Stimulated activated naive CD8-positive, alpha-beta T cell treated with anti-CD3 and anti-CD28 coated beads, Interleukin-15, amount 100 ng/mL, for 72 hours (primary cell): Measurements from ENCODE around the gene GRAMD4.
"Not testable (repeated sequence)": the region's sequence is repeated elsewhere in the genome, so short reads cannot be mapped to it uniquely, and the experiment has no call there.

Experiments used
- ATAC-seq: fragments of 150-1000 bp; cut with Tn5 transposase; 2 replicates; pipeline ENCODE4 v1.10.0; 2021; ENCODE audit warnings: mild to moderate bottlenecking, moderate library complexity
- DNase-seq, 2 donors: peaks; one replicate each; pipeline ENCODE4 v3.0.0; 2021 to 2022
- H3K27ac Mint-ChIP-seq, 2 donors: one replicate each; pipeline ENCODE4 v1.8.0; 2022; ENCODE audit warnings: mild to moderate bottlenecking in 2 of 2, mixed read lengths in 2 of 2, moderate library complexity in 2 of 2
- H3K27me3 Mint-ChIP-seq: one replicate; pipeline ENCODE4 v1.8.0; 2022; ENCODE audit warnings: mixed read lengths
- H3K4me1 Mint-ChIP-seq: one replicate; pipeline ENCODE4 v1.8.0; 2022; ENCODE audit warnings: mild to moderate bottlenecking, mixed read lengths
- H3K4me3 Mint-ChIP-seq, 2 donors: one replicate each; pipeline ENCODE4 v1.8.0; 2022; ENCODE audit warnings: mild to moderate bottlenecking in 2 of 2, mixed read lengths in 2 of 2, moderate library complexity in 1 of 2
- H3K9me3 Mint-ChIP-seq, 2 donors: one replicate each; pipeline ENCODE4 v1.8.0; 2022; ENCODE audit warnings: mixed read lengths in 2 of 2

Gene GRAMD4

DNA sequence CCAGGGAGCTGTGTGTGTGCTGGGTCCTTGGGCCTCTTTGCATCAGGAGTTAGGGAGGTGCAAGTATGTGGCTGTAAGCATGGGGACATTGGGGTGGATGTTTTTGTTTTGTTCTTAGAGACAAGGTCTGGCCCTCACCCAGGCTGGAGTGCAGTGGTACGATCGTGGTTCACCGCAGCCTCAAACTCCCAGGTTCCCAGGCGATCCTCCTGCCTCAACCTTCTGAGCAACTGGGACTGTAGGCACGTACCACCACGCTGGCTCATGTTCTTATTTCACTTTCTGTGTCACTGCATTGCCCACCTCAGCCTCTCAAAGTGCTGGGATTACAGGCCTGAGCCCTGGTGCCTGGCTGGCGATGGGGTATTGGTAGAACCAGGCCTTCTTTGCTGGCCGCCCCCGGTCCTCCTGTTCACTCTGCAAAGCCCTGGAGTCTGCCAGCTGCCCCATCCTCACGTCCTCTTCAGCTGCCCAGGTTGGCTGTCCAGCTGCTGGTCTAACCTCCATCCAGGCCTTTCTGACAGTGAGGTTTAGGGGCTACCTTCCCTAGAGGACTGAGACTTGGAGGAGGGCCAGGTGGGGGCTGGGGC lies 851 bp upstream of the GRAMD4 start:
- ATAC-seq (no peak), DNase-seq (no peak)
- no peak overlapping the region for H3K4me3 Mint-ChIP-seq
- peaks cover 4% of the 10 kb centered on the region for H3K4me1 Mint-ChIP-seq
- H3K9me3 Mint-ChIP-seq = no peaks in the 10 kb centered on the region
- no peaks in the 10 kb centered on the region for H3K27me3 Mint-ChIP-seq
- peak overlapping the region in 1 of 2 donors; percentile 19 for H3K27ac Mint-ChIP-seq

GRCh38 chr22:46620588-46621242 lies 529 bp downstream of the GRAMD4 start:
- DNase-seq (no peak), ATAC-seq (peak; percentile 55)
- Mint-ChIP-seq H3K4me3 (no peak overlapping the region), H3K9me3 (no peaks in the 10 kb centered on the region), H3K27ac (no peak overlapping the region), H3K27me3 (no peaks in the 10 kb centered on the region), H3K4me1 (no peaks in the 10 kb centered on the region)

GRCh38 chr22:46621243-46621930 lies 1.2 kb downstream of the GRAMD4 start:
- not testable (repeated sequence) for H3K4me3 Mint-ChIP-seq, DNase-seq, H3K4me1 Mint-ChIP-seq, H3K27ac Mint-ChIP-seq, H3K9me3 Mint-ChIP-seq, H3K27me3 Mint-ChIP-seq
- peak; percentile 58 for ATAC-seq

- H3K9me3 Mint-ChIP-seq = no peaks in the 10 kb centered on the region
- H3K4me1 Mint-ChIP-seq = no peaks in the 10 kb centered on the region
- no peak for ATAC-seq
- H3K27me3 Mint-ChIP-seq = no peaks in the 10 kb centered on the region
- DNase-seq = no peak
- no peak overlapping the region for H3K4me3 Mint-ChIP-seq
- peak overlapping the region in 1 of 2 donors; percentile 12 for H3K27ac Mint-ChIP-seq
These were observed 1.9 kb downstream of the GRAMD4 start for GRCh38 chr22:46622081-46622521.

DNA sequence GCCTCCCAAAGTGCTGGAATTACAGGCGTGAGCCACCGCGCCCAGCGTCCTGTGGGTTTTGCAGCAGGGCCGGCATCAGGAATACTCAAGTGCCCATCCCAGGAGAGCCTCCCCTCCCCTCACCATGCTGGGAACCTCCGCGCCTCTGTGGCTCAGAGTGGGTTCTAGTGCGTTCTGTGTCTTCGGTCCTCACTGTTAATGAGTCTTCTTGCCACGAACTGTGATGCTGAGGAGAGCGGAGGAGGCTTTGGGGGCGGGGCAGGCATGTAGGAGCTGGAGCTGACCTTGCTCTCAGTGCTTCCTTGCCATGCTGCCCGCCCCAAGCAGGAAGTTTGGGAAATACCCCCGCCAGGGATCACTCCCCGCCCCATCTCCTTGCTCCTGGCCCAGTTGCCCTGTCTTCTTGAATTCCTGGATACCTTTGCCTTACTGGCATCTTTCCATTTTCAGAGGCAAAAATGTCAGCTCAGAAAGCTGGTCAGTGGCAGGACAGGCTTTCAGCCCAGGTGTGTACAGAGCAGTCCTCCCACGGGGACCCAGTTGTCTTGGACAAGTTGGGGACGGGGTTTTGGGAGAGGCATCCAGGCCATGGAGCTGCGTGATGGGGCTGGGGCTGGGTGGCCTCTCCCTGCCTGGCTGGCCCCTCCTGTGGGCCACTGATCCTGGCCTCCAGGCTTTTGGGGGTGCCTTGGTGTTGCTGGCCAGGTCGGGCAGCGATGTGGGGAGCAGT lies 5.1 kb downstream of the GRAMD4 start:
- DNase-seq (no peak), ATAC-seq (no peak)
- Mint-ChIP-seq H3K4me3 (no peak overlapping the region), H3K9me3 (no peaks in the 10 kb centered on the region), H3K4me1 (no peaks in the 10 kb centered on the region), H3K27me3 (no peaks in the 10 kb centered on the region), H3K27ac (peak overlapping the region in 1 of 2 donors; percentile 63)

GRCh38 chr22:46625843-46626349 lies 5.7 kb downstream of the GRAMD4 start:
- H3K27ac Mint-ChIP-seq = no peak overlapping the region
- DNase-seq (no peak), ATAC-seq (no peak)
- H3K4me1 Mint-ChIP-seq = no peaks in the 10 kb centered on the region
- no peaks in the 10 kb centered on the region for H3K27me3 Mint-ChIP-seq
- H3K9me3 Mint-ChIP-seq = no peaks in the 10 kb centered on the region
- H3K4me3 Mint-ChIP-seq = no peak overlapping the region

DNA sequence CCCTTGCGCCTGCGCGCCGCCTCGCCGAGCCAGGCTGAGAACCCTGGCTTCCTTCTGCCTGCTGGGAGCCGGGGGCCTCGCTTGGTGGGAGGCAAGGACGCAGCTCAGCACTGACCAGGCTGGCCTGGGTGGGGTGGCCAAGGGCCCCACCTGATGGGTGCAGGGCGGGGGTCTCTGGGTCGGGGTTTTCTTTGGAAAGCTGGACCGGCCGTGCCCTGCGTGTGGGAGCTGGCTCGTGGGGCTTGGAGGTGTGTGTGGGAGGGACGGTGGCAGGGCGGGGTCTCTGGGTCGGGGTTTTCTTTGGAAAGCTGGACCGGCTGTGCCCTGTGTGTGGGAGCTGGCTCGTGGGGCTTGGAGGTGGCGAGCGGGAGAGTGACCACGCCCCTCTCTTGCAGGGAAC lies 6.2 kb downstream of the GRAMD4 start:
- DNase-seq (no peak), ATAC-seq (peak; percentile 27)
- Mint-ChIP-seq H3K27me3 (no peaks in the 10 kb centered on the region), H3K4me1 (no peaks in the 10 kb centered on the region), H3K9me3 (no peaks in the 10 kb centered on the region), H3K4me3 (no peak overlapping the region), H3K27ac (no peak overlapping the region)

DNA sequence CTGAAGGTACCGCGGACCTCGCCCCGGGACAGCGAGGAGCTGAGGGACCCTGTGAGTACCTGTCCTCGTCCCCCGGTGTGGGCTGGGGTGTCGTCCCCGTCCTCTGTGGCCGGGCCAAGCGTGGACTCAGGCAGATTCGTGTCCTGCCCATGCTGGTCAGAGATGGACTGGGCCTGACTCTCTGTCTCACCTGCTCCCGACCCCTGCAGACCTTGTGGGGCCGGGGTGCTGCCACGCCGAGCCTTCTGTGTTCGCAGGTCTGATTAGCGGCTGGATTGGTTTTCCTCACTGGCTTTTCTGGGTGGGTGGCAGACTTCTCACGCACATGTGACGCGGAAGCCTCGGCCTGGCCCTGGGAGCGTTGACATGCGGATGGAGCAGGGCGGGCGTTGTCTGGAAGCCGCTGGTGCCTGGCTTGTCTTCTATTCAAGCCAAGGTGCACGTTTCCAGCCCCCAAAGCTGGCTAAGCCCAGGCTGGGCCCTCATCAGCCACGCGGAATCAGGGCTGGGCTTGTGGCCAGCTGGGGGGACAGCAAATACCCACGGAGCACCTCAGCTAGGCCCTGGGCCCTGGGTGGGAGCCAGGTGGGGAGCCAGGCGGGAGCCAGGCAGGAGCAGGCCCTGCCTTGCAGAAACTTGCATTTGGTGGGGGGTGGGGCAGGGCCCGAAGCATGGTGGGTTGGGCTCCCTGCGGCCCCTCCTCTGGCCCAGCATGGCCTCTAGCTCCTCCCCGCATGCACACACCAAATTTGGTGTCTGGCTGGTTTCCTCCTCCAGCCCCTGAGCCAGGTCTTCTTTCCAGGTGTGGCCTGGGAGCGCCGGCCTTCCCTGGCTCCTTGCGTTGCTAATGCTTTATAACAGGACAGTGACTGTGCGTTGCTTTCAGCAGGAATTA lies 7.0 kb downstream of the GRAMD4 start:
- Mint-ChIP-seq H3K27me3 (no peaks in the 10 kb centered on the region), H3K4me1 (no peaks in the 10 kb centered on the region), H3K27ac (peak overlapping the region in 1 of 2 donors; percentile 54), H3K9me3 (no peaks in the 10 kb centered on the region), H3K4me3 (no peak overlapping the region)
- DNase-seq (no peak), ATAC-seq (no peak)

DNA sequence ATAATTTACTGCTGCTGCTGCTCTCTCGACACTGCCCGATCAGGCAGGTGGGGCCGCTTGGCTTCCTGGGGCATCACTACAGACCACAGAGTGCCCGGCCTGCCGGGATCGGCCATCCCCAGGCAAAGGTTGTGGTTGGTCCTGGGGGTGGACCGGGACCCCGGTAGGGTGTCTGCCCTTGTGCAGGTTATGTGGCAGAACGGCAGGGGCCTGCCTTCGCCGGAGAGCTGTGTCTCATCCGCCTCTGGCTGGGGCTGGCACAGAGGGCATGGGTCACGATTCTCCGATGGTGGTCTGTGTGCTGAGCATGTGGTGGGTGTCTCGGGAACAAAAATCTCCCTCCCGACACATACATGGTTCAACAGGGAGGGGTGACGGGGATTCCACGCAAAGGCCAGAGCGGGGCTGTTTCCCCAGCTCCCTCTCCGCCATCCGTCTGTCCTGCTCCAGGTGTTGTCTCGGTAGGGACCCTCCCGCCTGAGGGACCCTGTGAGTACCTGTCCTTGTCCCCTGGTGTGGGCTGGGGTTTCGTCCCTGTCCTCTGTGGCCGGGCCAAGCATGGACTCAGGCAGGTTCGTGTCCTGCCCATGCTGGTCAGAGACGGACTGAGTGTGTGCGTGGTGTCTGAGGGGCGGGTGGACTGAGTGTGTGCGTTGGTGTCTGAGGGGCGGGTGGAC lies 7.8 kb downstream of the GRAMD4 start:
- Mint-ChIP-seq H3K4me1 (no peaks in the 10 kb centered on the region), H3K9me3 (no peaks in the 10 kb centered on the region), H3K27me3 (no peaks in the 10 kb centered on the region), H3K27ac (no peak overlapping the region), H3K4me3 (no peak overlapping the region)
- DNase-seq (no peak), ATAC-seq (no peak)

- no peak overlapping the region for H3K4me3 Mint-ChIP-seq
- H3K27me3 Mint-ChIP-seq = no peaks in the 10 kb centered on the region
- DNase-seq = no peak
- peak overlapping the region; percentile 66 to 86 for H3K27ac Mint-ChIP-seq
- no peaks in the 10 kb centered on the region for H3K4me1 Mint-ChIP-seq
- ATAC-seq = no peak
- no peaks in the 10 kb centered on the region for H3K9me3 Mint-ChIP-seq
These were observed 8.6 kb downstream of the GRAMD4 start for GRCh38 chr22:46628756-46629155.

- no peak for DNase-seq
- H3K27me3 Mint-ChIP-seq = no peaks in the 10 kb centered on the region
- H3K4me1 Mint-ChIP-seq = no peaks in the 10 kb centered on the region
- no peak overlapping the region for H3K27ac Mint-ChIP-seq
- H3K9me3 Mint-ChIP-seq = no peaks in the 10 kb centered on the region
- ATAC-seq = no peak
- no peak overlapping the region for H3K4me3 Mint-ChIP-seq
These were observed 9.1 kb downstream of the GRAMD4 start for GRCh38 chr22:46629291-46629690.

DNA sequence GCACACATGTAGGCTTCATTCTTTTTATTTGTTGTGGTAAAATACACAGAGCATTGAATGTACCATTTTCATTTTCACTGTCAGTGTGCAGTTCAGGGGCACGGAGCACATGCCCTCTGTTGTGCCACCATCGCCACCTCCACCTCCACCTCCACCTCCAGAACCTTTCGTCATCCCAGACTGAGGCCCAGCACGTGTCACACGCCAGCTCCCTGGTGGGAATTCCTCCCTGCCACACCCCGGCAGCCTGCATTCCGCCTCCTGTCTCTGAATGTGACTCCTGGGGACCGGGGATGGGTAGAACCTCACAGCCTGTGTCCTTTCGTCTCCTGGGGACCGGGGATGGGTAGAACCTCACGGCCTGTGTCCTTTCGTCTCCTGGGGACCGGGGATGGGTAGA lies 10.9 kb downstream of the GRAMD4 start:
- DNase-seq (no peak), ATAC-seq (no peak)
- Mint-ChIP-seq H3K4me1 (no peaks in the 10 kb centered on the region), H3K4me3 (no peak overlapping the region), H3K27ac (no peak overlapping the region), H3K27me3 (no peaks in the 10 kb centered on the region), H3K9me3 (no peaks in the 10 kb centered on the region)

GRCh38 chr22:46632646-46633249 lies 12.6 kb downstream of the GRAMD4 start:
- Mint-ChIP-seq H3K9me3 (no peaks in the 10 kb centered on the region), H3K27me3 (no peaks in the 10 kb centered on the region), H3K4me3 (no peak overlapping the region), H3K4me1 (no peaks in the 10 kb centered on the region), H3K27ac (no peak overlapping the region)
- no peak for DNase-seq
- no peak for ATAC-seq

DNA sequence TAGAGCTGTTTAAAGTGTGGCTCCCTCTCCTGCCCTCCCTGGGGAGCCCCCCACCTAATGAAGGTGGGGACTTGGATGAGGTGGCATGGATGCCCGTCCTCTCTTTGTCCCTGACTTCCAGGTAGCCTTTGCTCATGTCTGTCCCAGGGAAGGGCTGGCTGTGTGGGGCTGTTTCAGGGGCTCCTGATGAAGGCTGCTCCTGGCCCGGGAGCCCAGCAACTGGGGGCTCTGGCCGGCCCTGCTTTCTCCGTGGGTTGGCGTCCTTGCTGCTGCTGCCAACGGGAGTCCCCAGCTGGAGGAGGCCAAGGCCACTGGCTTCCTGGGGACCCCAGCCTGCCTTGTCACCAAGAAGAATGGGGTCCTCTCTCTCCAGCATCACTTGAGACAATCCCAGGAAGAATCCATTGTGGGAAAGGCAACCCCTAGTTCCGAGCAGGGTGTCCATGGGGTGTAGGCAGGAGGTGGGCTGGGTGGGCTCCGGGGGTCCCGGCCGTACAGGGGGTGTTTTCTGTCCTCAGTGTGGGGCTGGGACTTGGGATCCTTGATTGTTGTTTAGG lies 13.2 kb downstream of the GRAMD4 start:
- no peak for ATAC-seq
- H3K9me3 Mint-ChIP-seq = no peaks in the 10 kb centered on the region
- no peak overlapping the region for H3K27ac Mint-ChIP-seq
- no peak for DNase-seq
- no peak overlapping the region for H3K4me3 Mint-ChIP-seq
- H3K27me3 Mint-ChIP-seq = no peaks in the 10 kb centered on the region
- no peaks in the 10 kb centered on the region for H3K4me1 Mint-ChIP-seq
